HepG2 (cell line): Measurements from ENCODE around the gene AUNIP. TPM values are rescaled to one million over a fixed set of nuclear protein-coding genes. Genes with fewer than 3 reads are reported as not detected.

Source experiments
- ERF ChIP-seq: IDR thresholded peaks from 2 replicates; pipeline ENCODE4 v1.6.1; 2018; ENCODE audit warnings: missing biosample characterization, missing genetic modification reagents
- GABPA ChIP-seq, 2 experiments: IDR thresholded peaks; 2 replicates each; pipeline ENCODE4 v1.6.1; 2011 to 2016; ENCODE audit warnings: low read depth in 2 of 2, low read length in 1 of 2, missing biosample characterization in 1 of 2, missing genetic modification characterization in 1 of 2
- GATAD2A ChIP-seq: IDR thresholded peaks from 2 replicates; pipeline ENCODE4 v1.6.1; 2016
- HDAC1 ChIP-seq: sonication (generic); formaldehyde crosslinking; IDR thresholded peaks from 2 replicates; pipeline ENCODE4 v1.5.1; 2020; ENCODE audit warnings: mild to moderate bottlenecking, missing genetic modification reagents
- HNRNPLL ChIP-seq: fragments of 200-400 bp; formaldehyde crosslinking; IDR thresholded peaks from 2 replicates; pipeline ENCODE4 v1.6.1; 2017; ENCODE audit warnings: mild to moderate bottlenecking, low read depth, low read length; ENCODE audit not compliant: poor library complexity, severe bottlenecking
- LCORL ChIP-seq, 2 experiments: fragments of 450-650 bp in 1 of 2; sonication (generic) in 1 of 2; formaldehyde crosslinking in 1 of 2; IDR thresholded peaks; 2 replicates each; pipeline versions ENCODE4 v1.5.0 to v1.6.1; 2017 to 2020; ENCODE audit warnings: antibody characterized with exemption in 1 of 2, missing genetic modification reagents in 1 of 2
- PAX8 ChIP-seq: sonication (generic); formaldehyde crosslinking; IDR thresholded peaks from 2 replicates; pipeline ENCODE4 v1.8.0; 2022; ENCODE audit warnings: mild to moderate bottlenecking, missing genetic modification reagents, borderline replicate concordance
- ZNF331 ChIP-seq: sonication (generic); formaldehyde crosslinking; IDR thresholded peaks from 2 replicates; pipeline ENCODE4 v1.4.0; 2020; ENCODE audit warnings: missing genetic modification reagents
- ZNF501 ChIP-seq: sonication (generic); formaldehyde crosslinking; IDR thresholded peaks from 2 replicates; pipeline ENCODE4 v1.5.1; 2020; ENCODE audit warnings: mild to moderate bottlenecking, moderate library complexity, missing genetic modification reagents
- ZNF670 ChIP-seq: sonication (generic); formaldehyde crosslinking; IDR thresholded peaks from 2 replicates; pipeline ENCODE4 v1.8.0; 2022; ENCODE audit warnings: mild to moderate bottlenecking, missing genetic modification reagents, borderline replicate concordance
- ZNF720 ChIP-seq: sonication (generic); formaldehyde crosslinking; IDR thresholded peaks from 2 replicates; pipeline ENCODE4 v1.4.0; 2020; ENCODE audit warnings: missing genetic modification reagents
- ZNF879 ChIP-seq: sonication (generic); formaldehyde crosslinking; IDR thresholded peaks from 2 replicates; pipeline ENCODE4 v1.8.1; 2023; ENCODE audit warnings: missing genetic modification reagents
- polyA plus RNA-seq, 8 experiments: library from polyadenylated mRNA; depleted of rRNA in 3 of 8; stranded (reverse) in 7 of 8; unstranded in 1 of 8; fragments of >200 nt; fragmentation: Illumina TruSeq in 4 of 8; extraction: Trizol in 4 of 8; gene quantifications; 2 replicates each; pipeline versions ENCODE4 v1.2.1 to v1.2.3, GENCODE V29; 2011 to 2016; ENCODE audit warnings: low read depth in 4 of 8, missing spikeins in 1 of 8, mixed read lengths in 1 of 8; ENCODE audit not compliant: insufficient read depth in 1 of 8
- total RNA-seq, 5 experiments: library from RNA; depleted of rRNA; stranded (reverse); fragments of >200 nt; fragmentation: Illumina TruSeq; extraction: Trizol; gene quantifications; 2 replicates each; pipeline ENCODE4 v1.2.3, GENCODE V29; 2016; ENCODE audit warnings: low read depth in 1 of 5
- TF ChIP-seq, protein P1 (sequence below): sonication (generic); formaldehyde crosslinking; IDR thresholded peaks from 2 replicates; pipeline ENCODE4; 2020; ENCODE audit warnings: missing genetic modification reagents, mild to moderate bottlenecking, borderline replicate concordance
- TF ChIP-seq, protein P2 (sequence below): sonication (generic); formaldehyde crosslinking; IDR thresholded peaks from 2 replicates; pipeline ENCODE4 v1.5.0; 2020; ENCODE audit warnings: mild to moderate bottlenecking, missing genetic modification reagents

AUNIP gene
- total and polyA plus RNA-seq, 2 of the 13 experiments (the other 11 are each of a cell fraction or from before 2014, with no cell fraction given): 3.8 to 12.3 TPM

DNA sequence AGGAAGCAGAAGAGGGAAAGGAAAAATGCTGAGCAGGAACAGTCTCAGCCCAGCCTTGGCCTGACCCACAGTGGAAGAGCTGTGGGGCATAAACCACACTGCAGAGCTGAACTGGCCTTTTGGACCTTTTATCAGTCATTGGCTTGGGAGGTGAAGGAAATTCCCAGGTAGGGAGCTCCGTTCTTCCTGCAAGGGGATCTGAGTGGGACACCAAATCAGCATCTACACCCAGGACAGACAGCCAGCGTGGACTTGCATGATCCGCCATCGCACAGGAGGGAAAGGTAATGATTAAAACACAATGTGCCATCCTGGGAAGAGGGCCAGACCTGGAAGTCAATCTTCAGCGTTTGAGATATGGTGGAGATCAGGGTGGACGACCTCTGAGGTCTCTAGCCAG lies 40.7 kb downstream of the AUNIP start (continued):
- TF ChIP-seq HNRNPLL: no peak
- TF ChIP-seq ZNF331 (CRISPR knock-in tag): peak; percentile 99
- TF ChIP-seq ZNF879 (CRISPR knock-in tag): 0 out of 2 replicates have a peak, but pooled peaks have one; percentile 12
- TF ChIP-seq ZNF670 (CRISPR knock-in tag): 0 out of 2 replicates have a peak, but pooled peaks have one; percentile 67
- peak; percentile 37; the same call in 1 of the 2 replicates for TF ChIP-seq HDAC1 (CRISPR knock-in tag)
- TF ChIP-seq GABPA (IDR thresholded peaks at IDR 0.05; ENCODE audit: low read depth, low read length): no peak
- TF ChIP-seq GABPA (CRISPR knock-in tag; IDR thresholded peaks at IDR 0.05; ENCODE audit: low read depth): no peak
- TF ChIP-seq GATAD2A (CRISPR knock-in tag): peak; percentile 40; the same call in 1 of the 2 replicates
- TF ChIP-seq PAX8 (CRISPR knock-in tag): no peak
- 0 out of 2 replicates have a peak, but pooled peaks have one; percentile 16 for TF ChIP-seq ZNF501 (CRISPR knock-in tag)
- no peak for TF ChIP-seq LCORL (IDR thresholded peaks at IDR 0.05)
- TF ChIP-seq LCORL (CRISPR knock-in tag; IDR thresholded peaks at IDR 0.05): peak; percentile 6; the same call in 1 of the 2 replicates
- TF ChIP-seq ZNF720: no peak
- TF ChIP-seq, protein P1, sequence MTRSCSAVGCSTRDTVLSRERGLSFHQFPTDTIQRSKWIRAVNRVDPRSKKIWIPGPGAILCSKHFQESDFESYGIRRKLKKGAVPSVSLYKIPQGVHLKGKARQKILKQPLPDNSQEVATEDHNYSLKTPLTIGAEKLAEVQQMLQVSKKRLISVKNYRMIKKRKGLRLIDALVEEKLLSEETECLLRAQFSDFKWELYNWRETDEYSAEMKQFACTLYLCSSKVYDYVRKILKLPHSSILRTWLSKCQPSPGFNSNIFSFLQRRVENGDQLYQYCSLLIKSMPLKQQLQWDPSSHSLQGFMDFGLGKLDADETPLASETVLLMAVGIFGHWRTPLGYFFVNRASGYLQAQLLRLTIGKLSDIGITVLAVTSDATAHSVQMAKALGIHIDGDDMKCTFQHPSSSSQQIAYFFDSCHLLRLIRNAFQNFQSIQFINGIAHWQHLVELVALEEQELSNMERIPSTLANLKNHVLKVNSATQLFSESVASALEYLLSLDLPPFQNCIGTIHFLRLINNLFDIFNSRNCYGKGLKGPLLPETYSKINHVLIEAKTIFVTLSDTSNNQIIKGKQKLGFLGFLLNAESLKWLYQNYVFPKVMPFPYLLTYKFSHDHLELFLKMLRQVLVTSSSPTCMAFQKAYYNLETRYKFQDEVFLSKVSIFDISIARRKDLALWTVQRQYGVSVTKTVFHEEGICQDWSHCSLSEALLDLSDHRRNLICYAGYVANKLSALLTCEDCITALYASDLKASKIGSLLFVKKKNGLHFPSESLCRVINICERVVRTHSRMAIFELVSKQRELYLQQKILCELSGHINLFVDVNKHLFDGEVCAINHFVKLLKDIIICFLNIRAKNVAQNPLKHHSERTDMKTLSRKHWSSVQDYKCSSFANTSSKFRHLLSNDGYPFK (CRISPR knock-in tag): no peak
- TF ChIP-seq ERF: peak; percentile 20; the same call in 1 of the 2 replicates
- TF ChIP-seq, protein P2, sequence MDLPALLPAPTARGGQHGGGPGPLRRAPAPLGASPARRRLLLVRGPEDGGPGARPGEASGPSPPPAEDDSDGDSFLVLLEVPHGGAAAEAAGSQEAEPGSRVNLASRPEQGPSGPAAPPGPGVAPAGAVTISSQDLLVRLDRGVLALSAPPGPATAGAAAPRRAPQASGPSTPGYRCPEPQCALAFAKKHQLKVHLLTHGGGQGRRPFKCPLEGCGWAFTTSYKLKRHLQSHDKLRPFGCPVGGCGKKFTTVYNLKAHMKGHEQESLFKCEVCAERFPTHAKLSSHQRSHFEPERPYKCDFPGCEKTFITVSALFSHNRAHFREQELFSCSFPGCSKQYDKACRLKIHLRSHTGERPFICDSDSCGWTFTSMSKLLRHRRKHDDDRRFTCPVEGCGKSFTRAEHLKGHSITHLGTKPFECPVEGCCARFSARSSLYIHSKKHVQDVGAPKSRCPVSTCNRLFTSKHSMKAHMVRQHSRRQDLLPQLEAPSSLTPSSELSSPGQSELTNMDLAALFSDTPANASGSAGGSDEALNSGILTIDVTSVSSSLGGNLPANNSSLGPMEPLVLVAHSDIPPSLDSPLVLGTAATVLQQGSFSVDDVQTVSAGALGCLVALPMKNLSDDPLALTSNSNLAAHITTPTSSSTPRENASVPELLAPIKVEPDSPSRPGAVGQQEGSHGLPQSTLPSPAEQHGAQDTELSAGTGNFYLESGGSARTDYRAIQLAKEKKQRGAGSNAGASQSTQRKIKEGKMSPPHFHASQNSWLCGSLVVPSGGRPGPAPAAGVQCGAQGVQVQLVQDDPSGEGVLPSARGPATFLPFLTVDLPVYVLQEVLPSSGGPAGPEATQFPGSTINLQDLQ: no peak
- TF ChIP-seq, all 625 proteins: peak for 18
